OCI-LY3 (cell line): ENCODE measurements around the gene TAF1B.
A peak's percentile ranks its signal among the peaks of the same experiment; 100 is the strongest.

Source experiments
- CTCF ChIP-seq: fragments of 200-600, 300-600 bp; sonication (generic); IDR thresholded peaks from 2 replicates; pipeline ENCODE4 v1.5.1; 2014; ENCODE audit warnings: antibody characterized with exemption, low read length, low read depth
- EZH2phosphoT487 ChIP-seq: fragments of 200-600 bp; shearing (Covaris generic); IDR thresholded peaks from 2 replicates; pipeline ENCODE4 v1.6.1; 2018; ENCODE audit warnings: antibody characterized with exemption, mixed run types, low read depth

- TF ChIP-seq CTCF (peak; percentile 95), EZH2phosphoT487 (no peak)
Measured at GRCh38 chr2:9799729-9800632, 43.3 kb upstream of the TAF1B start.
